ENCODE results near the gene CASTOR1.

- TF ChIP-seq, protein P1, sequence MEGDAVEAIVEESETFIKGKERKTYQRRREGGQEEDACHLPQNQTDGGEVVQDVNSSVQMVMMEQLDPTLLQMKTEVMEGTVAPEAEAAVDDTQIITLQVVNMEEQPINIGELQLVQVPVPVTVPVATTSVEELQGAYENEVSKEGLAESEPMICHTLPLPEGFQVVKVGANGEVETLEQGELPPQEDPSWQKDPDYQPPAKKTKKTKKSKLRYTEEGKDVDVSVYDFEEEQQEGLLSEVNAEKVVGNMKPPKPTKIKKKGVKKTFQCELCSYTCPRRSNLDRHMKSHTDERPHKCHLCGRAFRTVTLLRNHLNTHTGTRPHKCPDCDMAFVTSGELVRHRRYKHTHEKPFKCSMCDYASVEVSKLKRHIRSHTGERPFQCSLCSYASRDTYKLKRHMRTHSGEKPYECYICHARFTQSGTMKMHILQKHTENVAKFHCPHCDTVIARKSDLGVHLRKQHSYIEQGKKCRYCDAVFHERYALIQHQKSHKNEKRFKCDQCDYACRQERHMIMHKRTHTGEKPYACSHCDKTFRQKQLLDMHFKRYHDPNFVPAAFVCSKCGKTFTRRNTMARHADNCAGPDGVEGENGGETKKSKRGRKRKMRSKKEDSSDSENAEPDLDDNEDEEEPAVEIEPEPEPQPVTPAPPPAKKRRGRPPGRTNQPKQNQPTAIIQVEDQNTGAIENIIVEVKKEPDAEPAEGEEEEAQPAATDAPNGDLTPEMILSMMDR (IDR thresholded peaks at IDR 0.05; ENCODE audit: extremely low read depth in 1 of 2, insufficient read depth in 1 of 2, low read depth in 1 of 2, low read length in 2 of 2), result no peak
- TF ChIP-seq GATA2 (IDR thresholded peaks at IDR 0.05; ENCODE audit: insufficient read depth, insufficient read length, low read depth, low read length) (no peak), POLR2AphosphoS5 (IDR thresholded peaks at IDR 0.05; ENCODE audit: insufficient read depth, low read depth, low read length) (no peak), EZH2 (IDR thresholded peaks at IDR 0.05; ENCODE audit: borderline replicate concordance, low read depth, low read length, severe bottlenecking) (no peak), POLR2A (IDR thresholded peaks at IDR 0.05; ENCODE audit: low read depth, low read length) (no peak), MYC (IDR thresholded peaks at IDR 0.05; ENCODE audit: low read depth, low read length) (no peak), FOS (IDR thresholded peaks at IDR 0.05; ENCODE audit: borderline replicate concordance, insufficient read depth, low read length) (no peak)
Measured at GRCh38 chr22:30332994-30333706, 43.8 kb upstream of the CASTOR1 start.

All from endothelial cell of umbilical vein (primary cell).